Urothelium cell line (cell line): ENCODE measurements around the gene BRINP2.

Experiments
- DNase-seq: peaks from one replicate; pipeline ENCODE4 v3.0.0; 2011; ENCODE audit warnings: low spot score, mixed read lengths
- FAIRE-seq: peaks from 2 replicates; lab custom pipeline; 2011; peaks lifted over from hg19 to GRCh38; lab: Jason Lieb, UNC

The BRINP2 gene

DNA sequence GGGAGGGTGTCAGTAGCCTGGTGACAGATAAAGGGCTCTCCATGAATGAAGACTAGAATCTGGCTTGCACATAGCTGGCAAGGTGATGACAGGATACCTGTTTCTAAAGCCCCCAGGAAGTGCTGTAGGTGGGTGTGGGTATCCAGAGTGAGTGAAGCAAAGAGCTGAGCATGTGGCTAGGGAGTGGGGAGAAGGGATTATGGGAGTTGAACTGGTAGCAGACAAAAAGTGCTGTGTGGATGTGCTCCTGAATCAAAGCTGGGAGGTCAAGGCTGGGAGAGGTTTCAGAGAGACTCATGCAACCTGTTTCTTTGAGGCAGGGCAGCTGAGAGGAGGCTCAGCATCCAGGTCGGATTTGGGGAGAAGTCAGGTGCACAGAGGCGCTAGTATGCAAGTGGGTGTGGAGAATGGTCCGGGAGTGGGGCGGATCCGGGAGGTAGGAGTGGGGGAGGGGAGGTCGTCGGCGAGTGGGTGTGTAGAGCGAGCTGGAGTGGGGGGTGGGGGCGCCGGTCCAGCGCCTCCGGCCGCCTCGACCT lies 6.8 kb upstream of the BRINP2 start:
- peak; percentile 31 for DNase-seq
- no peak for FAIRE-seq

DNA sequence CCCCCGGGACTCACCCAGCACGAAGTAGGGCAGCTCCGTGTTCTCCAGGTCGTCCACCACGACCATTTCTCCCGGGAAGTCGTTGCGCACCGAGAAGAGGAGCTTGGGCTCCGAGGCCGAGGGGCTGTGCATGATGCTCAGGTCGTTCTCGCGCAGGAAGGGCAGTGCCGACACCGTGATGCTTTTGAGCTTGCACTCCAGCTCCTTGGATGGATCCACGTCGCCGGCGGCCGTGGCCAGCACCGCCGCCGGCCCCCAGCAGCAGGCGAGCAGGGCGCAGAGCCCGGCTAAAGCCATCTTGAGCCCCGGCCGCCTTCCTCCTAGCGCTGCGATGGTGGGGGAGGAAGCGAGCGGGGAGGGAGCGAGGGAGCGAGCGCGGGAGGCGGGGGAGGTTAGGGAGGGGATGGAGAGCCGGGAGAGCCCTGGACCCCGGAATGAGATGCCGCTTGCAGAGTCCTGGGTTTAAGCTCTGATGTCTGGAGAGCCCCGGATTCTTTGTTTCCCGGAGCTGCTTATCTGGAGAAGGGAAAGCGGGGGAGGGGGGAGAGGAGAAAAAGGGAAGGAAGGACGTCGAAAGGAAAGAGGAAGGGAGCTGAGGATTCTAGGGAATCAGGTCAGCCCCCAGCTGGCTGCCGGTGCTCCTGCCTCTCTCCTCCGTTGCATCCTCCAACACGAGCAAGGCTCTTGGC lies 6.2 kb upstream of the BRINP2 start, which contains the start of gene ASTN1:
ASTN1 (minus strand) TSS at position 333 of the 689 bp plus-strand sequence; CDS start at position 297, 36 bp downstream.
- peak; percentile 64 for DNase-seq
- FAIRE-seq = no peak

DNA sequence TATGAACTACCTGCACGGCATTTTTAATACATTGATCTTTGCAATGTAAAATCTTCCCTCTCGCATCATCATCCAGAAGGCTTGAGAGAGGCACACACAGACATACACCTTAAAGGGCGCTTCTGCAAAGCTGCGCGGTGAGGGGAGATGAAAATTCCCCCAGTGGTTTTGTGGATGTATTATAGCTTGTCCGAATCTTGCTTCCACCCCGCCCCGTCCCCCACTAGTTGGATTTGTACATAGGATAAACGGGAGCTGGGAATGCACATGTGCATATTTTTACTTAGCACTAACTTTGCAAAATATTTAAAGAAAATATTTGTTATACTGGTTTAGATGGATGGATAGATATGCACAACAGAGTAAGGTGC lies 5.7 kb upstream of the BRINP2 start:
- DNase-seq = no peak
- FAIRE-seq = no peak

- DNase-seq = no peak
- no peak for FAIRE-seq
These were observed 872 bp downstream of the BRINP2 start for GRCh38 chr1:177171536-177172123.

DNA sequence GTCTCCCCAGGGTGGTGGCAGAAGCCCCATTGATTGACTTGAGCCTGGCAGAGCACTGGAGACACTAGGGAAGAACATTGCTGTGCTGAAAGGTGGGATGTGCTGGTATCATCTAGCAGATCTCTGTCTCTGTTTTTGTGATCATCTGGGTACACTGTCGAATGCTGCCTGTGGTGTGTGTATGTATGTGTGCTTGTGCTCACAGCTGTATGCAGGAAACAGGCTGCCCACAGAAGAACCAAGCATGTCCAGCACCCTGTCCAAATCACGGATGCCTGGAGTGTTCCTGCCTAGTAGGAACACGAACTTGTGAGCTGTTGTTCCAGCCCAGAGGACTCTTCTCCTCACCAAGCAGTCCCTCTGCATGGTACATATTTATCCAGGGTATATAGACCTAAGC lies 1.5 kb downstream of the BRINP2 start:
- FAIRE-seq (no peak), DNase-seq (no peak)

- FAIRE-seq (no peak), DNase-seq (no peak)
These were observed 2.1 kb downstream of the BRINP2 start for GRCh38 chr1:177172866-177173265.

DNA sequence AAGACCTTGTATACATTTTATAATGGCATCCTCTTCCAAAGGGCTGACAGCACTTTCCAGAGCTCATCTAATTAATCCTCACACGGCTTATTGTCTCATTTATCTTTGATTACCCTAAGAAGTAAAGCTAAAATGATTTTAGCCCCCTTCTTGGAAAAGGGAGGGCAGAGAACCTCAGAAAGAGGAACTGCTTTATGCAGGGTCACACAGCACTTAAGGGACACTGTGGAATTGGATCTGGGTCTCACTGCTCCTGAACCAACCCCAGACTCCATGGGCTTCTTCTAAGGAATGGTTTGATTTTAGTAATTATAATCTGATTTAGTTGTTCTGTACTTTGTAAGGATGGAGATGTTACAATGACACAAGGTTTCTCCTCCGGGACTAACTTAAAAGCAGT lies 3.2 kb downstream of the BRINP2 start:
- FAIRE-seq (no peak), DNase-seq (no peak)

DNA sequence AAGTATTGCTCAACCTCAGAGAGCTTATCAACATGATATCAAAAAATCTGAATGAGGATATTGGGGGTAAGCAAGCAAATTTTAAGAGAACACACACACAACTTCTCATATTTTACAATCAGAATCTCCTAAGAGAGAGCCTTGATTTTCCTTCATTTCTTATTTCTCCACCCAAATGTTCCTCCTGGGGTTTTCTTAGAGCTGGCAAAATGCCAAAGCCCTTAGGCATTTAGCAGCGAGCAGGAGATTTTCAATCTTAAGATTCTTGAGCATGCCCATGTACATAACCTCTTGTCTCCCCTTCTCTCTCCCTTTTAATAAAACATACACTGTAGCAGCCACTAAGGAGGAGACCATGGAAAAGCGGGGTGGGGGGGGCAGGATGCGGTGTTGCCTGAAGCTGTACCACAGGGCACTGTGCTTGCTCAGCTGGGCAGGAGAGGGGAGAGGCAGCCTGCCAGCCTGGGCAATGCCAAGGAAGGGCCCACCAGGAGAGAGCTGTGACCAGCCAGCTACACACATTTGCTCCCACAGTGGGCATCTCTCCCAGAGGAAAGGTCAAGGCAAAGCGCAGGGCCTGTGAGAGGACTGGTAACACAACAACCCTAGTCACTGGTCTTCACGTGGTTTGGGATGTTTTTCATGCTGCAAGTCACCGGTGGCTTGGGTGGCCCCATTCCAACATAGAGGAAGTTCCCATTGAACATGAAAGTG lies 4.3 kb downstream of the BRINP2 start:
- FAIRE-seq (no peak), DNase-seq (no peak)

DNA sequence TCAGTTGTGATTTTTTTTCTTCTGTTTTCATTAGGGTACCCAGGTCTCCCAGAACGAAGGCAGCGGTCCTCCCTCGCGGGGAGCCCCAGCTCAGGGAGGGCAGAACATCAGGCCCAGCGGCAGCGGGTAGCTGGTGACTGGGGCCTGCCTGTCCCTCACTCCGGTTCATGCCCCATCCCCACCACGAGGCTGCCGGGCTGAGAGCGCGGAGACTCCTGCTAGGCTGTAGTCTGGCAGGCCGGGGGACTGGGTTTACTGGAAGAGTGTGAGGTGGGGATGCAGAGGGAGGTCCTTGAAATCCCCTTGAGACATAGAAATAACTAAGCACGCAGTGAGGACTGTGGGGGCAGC lies 10.5 kb downstream of the BRINP2 start:
- DNase-seq (peak; percentile 17), FAIRE-seq (no peak)

- peak; percentile 87 for DNase-seq
- FAIRE-seq = peak; percentile 17
These were observed 11.0 kb downstream of the BRINP2 start for GRCh38 chr1:177181631-177182291.

DNA sequence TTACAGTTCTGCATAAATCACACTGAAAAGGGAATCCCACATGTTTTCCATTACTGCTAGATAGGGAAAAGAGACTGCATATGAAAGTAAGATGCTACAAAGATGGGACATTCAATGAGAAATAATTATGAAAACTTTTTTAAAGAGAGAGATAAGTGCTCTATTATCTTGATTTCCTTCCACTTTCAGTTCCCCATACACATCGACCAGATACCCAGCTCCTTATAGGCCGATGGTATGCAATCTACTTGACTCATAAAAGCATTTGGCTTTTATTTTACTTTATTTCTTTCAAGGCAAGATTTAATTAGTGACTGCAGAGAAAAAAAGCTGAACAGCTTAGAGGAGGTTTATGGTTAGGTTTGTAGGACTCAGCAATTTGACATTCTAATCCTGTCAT lies 13.1 kb downstream of the BRINP2 start:
- no peak for DNase-seq
- FAIRE-seq = no peak

DNA sequence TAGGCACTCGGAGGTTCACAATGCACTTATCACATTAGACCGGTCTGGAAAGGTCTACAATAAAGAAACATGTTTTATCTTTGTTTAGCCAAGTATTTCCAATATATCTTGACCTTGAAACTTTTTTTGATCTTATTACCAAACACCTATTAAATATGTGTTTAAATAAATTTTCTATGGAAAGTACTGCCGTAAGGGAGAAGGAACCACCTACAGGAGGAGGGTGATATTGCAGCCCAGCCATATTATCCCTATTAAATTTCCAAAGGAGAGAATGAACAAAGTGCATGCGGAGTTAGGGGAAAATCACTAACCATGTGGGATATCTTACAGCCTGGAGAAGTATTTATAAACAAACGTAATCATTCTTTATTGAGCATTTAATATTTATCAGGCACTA lies 14.5 kb downstream of the BRINP2 start:
- no peak for DNase-seq
- no peak for FAIRE-seq

DNA sequence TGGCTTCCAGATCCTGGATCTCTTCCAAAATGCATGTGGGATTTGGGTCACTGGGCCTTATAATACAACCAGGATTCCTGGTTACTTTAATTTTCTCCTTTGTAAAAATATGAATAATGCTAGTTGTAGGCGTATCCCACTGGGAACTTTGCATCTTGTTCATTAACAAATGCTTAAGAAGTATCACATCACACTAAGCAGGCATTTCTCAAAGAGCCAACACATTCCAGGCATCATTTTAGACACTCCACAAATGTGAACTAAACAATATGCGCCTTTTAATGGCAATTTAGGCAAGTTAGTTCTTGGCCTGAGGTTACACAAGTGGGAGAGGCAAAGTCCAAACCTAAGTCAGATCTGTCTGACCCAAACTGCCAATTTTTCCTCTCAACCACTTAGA lies 15.9 kb downstream of the BRINP2 start:
- no peak for FAIRE-seq

DNA sequence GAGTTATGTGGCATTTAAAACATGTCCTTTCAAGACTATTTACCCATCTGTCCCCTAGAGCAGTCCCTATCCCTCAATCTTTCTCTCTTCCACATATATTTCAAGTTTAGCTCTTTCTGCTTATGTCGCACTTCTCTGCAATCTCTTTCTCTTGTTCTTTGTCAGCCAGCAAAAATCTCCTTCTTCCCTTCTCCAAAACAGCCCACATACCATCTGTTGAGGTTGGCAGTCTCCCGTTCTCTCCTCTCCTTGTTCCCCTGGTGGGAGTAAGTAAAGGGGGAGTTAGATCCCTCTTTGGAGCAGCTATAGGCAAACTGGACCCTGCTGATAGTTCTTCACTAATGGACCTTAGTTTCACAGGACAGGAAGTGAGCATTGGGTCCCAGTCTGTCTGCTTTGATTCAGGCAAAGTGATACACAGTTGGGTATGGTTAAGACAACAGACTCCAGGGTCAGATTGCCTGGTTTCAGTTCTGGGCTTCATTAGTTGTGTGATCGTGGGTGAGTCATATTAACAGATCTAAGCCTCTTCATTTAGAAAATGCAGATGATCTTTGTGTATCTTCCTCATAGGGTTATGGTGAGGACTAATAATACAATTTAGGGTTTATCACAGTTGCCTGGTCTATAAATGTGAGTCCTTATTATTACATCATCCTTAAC lies 19.7 kb downstream of the BRINP2 start:
- DNase-seq (no peak), FAIRE-seq (no peak)

More for the DNA sequence above, 15.9 kb downstream of the BRINP2 start:
- no peak for DNase-seq

DNA sequence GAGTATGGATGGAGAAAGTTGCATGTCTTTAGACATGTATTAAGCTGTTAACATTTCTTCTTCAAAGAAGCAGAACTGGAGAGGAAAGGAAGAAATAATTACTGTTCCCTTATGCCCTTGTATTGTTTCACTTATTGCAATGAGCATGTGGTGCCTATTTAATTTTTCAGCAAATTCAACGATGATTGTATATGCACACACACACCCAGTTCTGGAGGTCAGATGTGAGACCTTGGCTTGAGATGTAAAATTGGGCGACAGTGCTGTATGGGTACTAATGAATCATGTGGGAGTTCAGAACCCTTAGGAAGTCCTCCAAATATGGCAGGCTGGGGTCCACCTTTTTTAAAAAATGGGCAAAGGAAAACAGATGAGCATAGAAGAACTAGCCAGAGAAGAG lies 27.5 kb downstream of the BRINP2 start:
- DNase-seq = no peak
- no peak for FAIRE-seq

- FAIRE-seq = no peak
- DNase-seq = no peak
These were observed 29.5 kb downstream of the BRINP2 start for GRCh38 chr1:177200290-177200689.

- FAIRE-seq (no peak), DNase-seq (no peak)
These were observed 36.1 kb downstream of the BRINP2 start for GRCh38 chr1:177206831-177207355.

GRCh38 chr1:177208920-177209319 lies 38.2 kb downstream of the BRINP2 start:
- no peak for FAIRE-seq
- peak; percentile 9 for DNase-seq

- FAIRE-seq (peak; percentile 81), DNase-seq (peak; percentile 91)
These were observed 38.6 kb downstream of the BRINP2 start for GRCh38 chr1:177209357-177209756.

- no peak for DNase-seq
- no peak for FAIRE-seq
These were observed 39.3 kb downstream of the BRINP2 start for GRCh38 chr1:177210071-177210470.

GRCh38 chr1:177211231-177211630 lies 40.5 kb downstream of the BRINP2 start:
- DNase-seq = no peak
- no peak for FAIRE-seq
